Activated T-helper 1 cell treated with anti-CD3 and anti-CD28 coated beads, Interleukin-12 subunit alpha, Interleukin-12 subunit beta, Interleukin-2, Interleukin-4 antibody, amounts not matched to agents 30 ng/mL and 10 ng/mL and 1 ng/mL, durations not matched to agents 14 hours and 24 hours and 36 hours (primary cell): Measurements from ENCODE around the gene TAB2. TPM values are rescaled to one million over a fixed set of nuclear protein-coding genes. Genes with fewer than 3 reads are reported as not detected.
"Not testable (repeated sequence)": the region's sequence is repeated elsewhere in the genome, so short reads cannot be mapped to it uniquely, and the experiment has no call there.

Experiments
- DNase-seq: peaks from one replicate; pipeline ENCODE4 v3.0.0; 2021; ENCODE audit warnings: low spot score
- H3K27ac Mint-ChIP-seq: one replicate; pipeline ENCODE4 v1.8.0; 2021; ENCODE audit warnings: mild to moderate bottlenecking, mixed read lengths
- H3K27me3 Mint-ChIP-seq: one replicate; pipeline ENCODE4 v1.8.0; 2022; ENCODE audit warnings: mild to moderate bottlenecking, moderate library complexity, mixed read lengths; ENCODE audit not compliant: insufficient read depth
- H3K36me3 Mint-ChIP-seq: one replicate; pipeline ENCODE4 v1.8.0; 2021; ENCODE audit warnings: low read depth, mixed read lengths
- H3K4me1 Mint-ChIP-seq: one replicate; pipeline ENCODE4 v1.8.0; 2021; ENCODE audit warnings: low read depth, mixed read lengths
- H3K4me3 Mint-ChIP-seq: one replicate; pipeline ENCODE4 v1.8.0; 2021; ENCODE audit warnings: mild to moderate bottlenecking, moderate library complexity, mixed read lengths
- H3K9me3 Mint-ChIP-seq: one replicate; pipeline ENCODE4 v1.8.0; 2021; ENCODE audit warnings: mixed read lengths
- intact Hi-C: fragments of 100-400 bp; cut with micrococcal nuclease; formaldehyde crosslinking; loops from one replicate; pipeline ENCODE4 v1.15.1; 2024
- total RNA-seq: library from RNA; stranded (reverse); gene quantifications from 2 replicates; pipeline ENCODE4 v1.2.3, GENCODE V29; 2022

The TAB2 gene
- total RNA-seq, 1 donor from 2014 or later = 157 TPM

GRCh38 chr6:149316108-149316727 lies 1.3 kb upstream of the TAB2 start:
- intact Hi-C loops = loop anchor here (2.0 kb wide), 1 partner anchor 31 kb away; no protein-coding TSS in a partner anchor
- peaks cover 7% of the 10 kb centered on the region for H3K9me3 Mint-ChIP-seq
- DNase-seq = no peak
- H3K36me3 Mint-ChIP-seq = peaks cover 23% of the 10 kb centered on the region
- peak overlapping the region; percentile 85 for H3K27ac Mint-ChIP-seq
- H3K4me3 Mint-ChIP-seq = peak overlapping the region; percentile 85
- peaks cover 31% of the 10 kb centered on the region for H3K4me1 Mint-ChIP-seq
- H3K27me3 Mint-ChIP-seq = no peaks in the 10 kb centered on the region

DNA sequence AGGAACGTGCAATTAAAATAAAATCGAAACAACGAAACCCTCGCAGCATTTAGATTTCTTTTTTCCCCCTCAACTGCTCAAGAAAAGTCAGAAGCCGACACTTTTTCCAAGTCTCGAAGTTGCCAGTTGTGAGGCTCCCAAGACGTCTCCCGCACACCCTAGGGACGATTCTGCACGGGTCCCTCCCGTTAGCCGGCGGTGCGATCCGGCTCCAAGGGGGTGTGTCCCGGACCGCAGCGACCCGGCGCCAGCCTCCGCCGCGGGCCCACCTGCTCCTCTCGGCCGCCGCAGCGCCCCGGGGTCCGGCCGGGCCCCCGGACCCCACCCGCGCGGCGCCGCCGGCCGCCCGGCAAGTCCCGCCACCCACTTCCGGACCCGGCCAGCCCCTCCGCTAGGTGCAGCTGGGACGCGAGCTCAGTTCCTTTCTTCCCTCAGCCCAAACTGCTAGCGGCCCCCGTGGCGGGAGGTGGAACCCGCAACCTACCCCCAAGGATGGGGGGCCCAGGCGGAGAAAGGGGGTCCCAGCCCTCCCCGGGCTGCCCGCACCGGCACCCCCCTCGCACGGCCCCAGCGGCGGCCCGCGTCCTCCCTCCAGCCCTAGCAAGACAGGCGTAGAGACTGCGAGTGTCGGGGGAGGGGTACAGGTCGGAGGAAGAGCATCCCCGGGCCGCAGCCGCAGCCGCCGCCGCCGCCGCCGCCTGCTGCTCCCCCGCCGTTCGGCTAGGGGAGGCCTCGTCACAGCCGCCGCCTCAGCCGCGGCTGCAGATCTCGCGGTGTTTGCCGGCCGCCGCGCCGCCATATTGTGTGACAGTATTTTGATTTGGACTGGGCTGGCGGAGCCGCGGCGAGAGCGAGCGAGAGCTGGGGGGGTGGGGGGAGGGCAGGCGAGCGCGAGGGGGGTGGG lies 520 bp upstream of the TAB2 start:
- DNase-seq = peak; percentile 90
- peaks cover 7% of the 10 kb centered on the region for H3K9me3 Mint-ChIP-seq
- peak overlapping the region; percentile 85 for H3K4me3 Mint-ChIP-seq
- intact Hi-C loops = loop anchor here (2.0 kb wide), 1 partner anchor 32 kb away; no protein-coding TSS in a partner anchor
- peak overlapping the region; percentile 85 for H3K27ac Mint-ChIP-seq
- H3K36me3 Mint-ChIP-seq = peaks cover 27% of the 10 kb centered on the region
- peaks cover 39% of the 10 kb centered on the region for H3K4me1 Mint-ChIP-seq
- no peaks in the 10 kb centered on the region for H3K27me3 Mint-ChIP-seq

DNA sequence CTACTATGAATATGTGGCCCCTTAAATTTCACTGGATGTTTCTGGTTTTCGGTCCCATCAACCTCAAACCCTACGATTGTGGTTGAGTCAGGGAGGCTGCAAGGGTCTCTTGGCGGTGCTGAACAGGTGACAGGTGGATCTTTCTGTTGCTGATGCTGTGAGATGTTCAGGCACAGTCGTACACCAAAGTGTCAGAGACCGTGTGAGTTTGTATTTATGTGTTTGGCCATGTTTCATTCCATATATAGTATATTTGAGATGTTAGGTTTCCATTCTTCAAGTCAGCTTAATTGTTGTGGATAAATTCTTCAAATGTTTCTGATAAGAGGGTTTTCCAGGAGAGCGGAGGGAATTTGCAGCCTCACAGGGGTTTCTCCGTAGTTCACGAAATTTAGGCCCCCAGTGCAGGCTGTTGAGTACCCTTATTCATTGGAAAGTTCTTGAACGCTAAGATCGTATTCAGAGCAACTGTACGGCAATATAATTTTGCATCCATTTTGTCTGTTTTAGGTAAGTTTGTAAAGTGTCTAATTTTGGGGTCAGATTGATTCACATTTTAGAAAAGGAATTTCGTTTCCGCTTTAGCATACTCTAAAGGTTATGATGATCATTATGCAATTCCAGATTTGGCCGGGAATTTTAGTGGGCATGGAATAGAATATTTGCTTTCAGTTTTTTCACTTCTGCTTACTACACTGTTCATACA lies 1.2 kb downstream of the TAB2 start:
- peaks cover 34% of the 10 kb centered on the region for H3K36me3 Mint-ChIP-seq
- H3K27ac Mint-ChIP-seq = peak overlapping the region; percentile 95
- DNase-seq = no peak
- intact Hi-C loops = loop anchor here (1.0 to 2.0 kb wide), 17 partner anchors 11 to 286 kb away; partner anchors contain the start of gene ZC3H12D
- H3K4me1 Mint-ChIP-seq = peaks cover 50% of the 10 kb centered on the region
- peaks cover 1% of the 10 kb centered on the region for H3K9me3 Mint-ChIP-seq
- no peaks in the 10 kb centered on the region for H3K27me3 Mint-ChIP-seq
- peak overlapping the region; percentile 91 for H3K4me3 Mint-ChIP-seq

- Mint-ChIP-seq H3K27ac (peak overlapping the region; percentile 95), H3K4me3 (peak overlapping the region; percentile 91), H3K36me3 (peaks cover 34% of the 10 kb centered on the region), H3K4me1 (peaks cover 50% of the 10 kb centered on the region), H3K27me3 (no peaks in the 10 kb centered on the region), H3K9me3 (no peaks in the 10 kb centered on the region)
- intact Hi-C loops = loop anchor here (1.0 to 2.0 kb wide), 10 partner anchors 10 to 237 kb away; partner anchors contain the start of gene ZC3H12D
- DNase-seq = no peak
Measured at GRCh38 chr6:149319422-149319821, 1.9 kb downstream of the TAB2 start.

GRCh38 chr6:149320016-149320415 lies 2.5 kb downstream of the TAB2 start:
- intact Hi-C loops, H3K27me3 Mint-ChIP-seq, DNase-seq, H3K9me3 Mint-ChIP-seq: not testable (repeated sequence)
- Mint-ChIP-seq H3K36me3 (peaks cover 36% of the 10 kb centered on the region), H3K4me1 (peaks cover 50% of the 10 kb centered on the region), H3K27ac (peak overlapping the region; percentile 95), H3K4me3 (peak overlapping the region; percentile 91)

DNA sequence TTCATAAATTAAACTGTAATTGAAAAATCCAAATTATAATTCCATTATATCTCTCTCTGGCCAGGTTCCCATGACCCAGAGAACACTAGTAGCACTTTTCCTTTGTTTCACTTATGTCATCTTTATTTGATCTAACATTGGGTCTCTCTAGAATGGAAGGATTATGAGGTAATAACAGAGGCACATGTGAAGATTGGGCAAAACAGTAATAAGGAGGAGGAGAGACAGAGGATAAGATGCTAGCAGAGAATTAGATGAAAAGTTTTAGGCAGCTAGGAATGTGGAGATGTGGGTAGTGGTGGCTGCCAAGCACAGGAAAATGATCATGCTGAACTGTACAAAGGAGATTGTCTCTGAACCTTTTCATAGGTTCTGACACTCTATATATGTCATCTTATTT lies 3.3 kb downstream of the TAB2 start:
- no peaks in the 10 kb centered on the region for H3K27me3 Mint-ChIP-seq
- no peaks in the 10 kb centered on the region for H3K9me3 Mint-ChIP-seq
- H3K27ac Mint-ChIP-seq = peak overlapping the region; percentile 95
- H3K36me3 Mint-ChIP-seq = peaks cover 38% of the 10 kb centered on the region
- H3K4me1 Mint-ChIP-seq = peaks cover 52% of the 10 kb centered on the region
- peak overlapping the region; percentile 91 for H3K4me3 Mint-ChIP-seq
- intact Hi-C loops = no loop called here
- DNase-seq = no peak

DNA sequence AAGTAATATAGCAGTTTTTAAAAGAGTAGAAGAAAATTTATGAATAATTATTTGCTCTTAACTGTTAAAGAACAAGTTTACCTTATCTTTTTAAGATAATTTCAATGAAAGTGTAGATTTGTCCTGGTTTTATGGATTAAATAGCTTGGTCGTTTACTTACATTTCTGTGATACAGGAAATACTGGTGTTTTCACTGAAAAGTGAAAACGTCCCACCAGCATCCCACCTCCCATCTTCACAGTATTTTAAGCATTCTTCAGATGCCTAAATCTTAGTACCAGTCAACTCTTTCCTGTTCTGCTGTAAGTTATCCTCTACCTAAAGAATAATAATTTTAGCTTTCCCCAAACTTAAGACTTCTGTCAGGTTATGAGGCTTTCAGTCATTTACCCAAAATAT lies 5.8 kb downstream of the TAB2 start:
- H3K4me3 Mint-ChIP-seq = peak overlapping the region; percentile 83
- peak overlapping the region; percentile 93 for H3K27ac Mint-ChIP-seq
- intact Hi-C loops = no loop called here
- H3K4me1 Mint-ChIP-seq = peaks cover 71% of the 10 kb centered on the region
- DNase-seq = no peak
- peaks cover 44% of the 10 kb centered on the region for H3K36me3 Mint-ChIP-seq
- no peaks in the 10 kb centered on the region for H3K27me3 Mint-ChIP-seq
- H3K9me3 Mint-ChIP-seq = no peaks in the 10 kb centered on the region

GRCh38 chr6:149323925-149324324 lies 6.4 kb downstream of the TAB2 start:
- H3K36me3 Mint-ChIP-seq = peaks cover 43% of the 10 kb centered on the region
- peak overlapping the region; percentile 93 for H3K27ac Mint-ChIP-seq
- no peaks in the 10 kb centered on the region for H3K9me3 Mint-ChIP-seq
- H3K27me3 Mint-ChIP-seq = no peaks in the 10 kb centered on the region
- H3K4me3 Mint-ChIP-seq = peak overlapping the region; percentile 83
- DNase-seq = no peak
- peaks cover 77% of the 10 kb centered on the region for H3K4me1 Mint-ChIP-seq
- intact Hi-C loops = no loop called here

DNA sequence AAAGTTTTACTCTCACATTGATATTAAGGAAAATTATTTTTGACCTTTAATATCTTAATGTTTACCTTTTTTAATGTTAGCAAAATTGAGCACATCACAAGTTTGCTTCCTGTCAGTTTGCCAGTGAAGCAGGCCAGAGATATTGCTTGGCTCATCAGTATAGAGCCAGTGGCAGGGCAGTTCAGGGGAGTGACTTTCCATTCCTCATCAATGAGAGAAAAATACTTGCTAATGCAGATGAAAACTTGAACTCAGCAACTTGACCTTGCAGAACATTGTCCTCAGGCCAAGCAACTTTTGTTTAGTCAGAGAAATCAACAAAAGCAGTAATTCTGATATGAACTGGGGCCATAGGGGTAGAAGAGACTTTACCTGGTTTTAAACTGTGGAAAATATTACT lies 6.9 kb downstream of the TAB2 start:
- H3K9me3 Mint-ChIP-seq = no peaks in the 10 kb centered on the region
- H3K27ac Mint-ChIP-seq = peak overlapping the region; percentile 66
- H3K27me3 Mint-ChIP-seq = no peaks in the 10 kb centered on the region
- peak overlapping the region; percentile 63 for H3K4me3 Mint-ChIP-seq
- peaks cover 82% of the 10 kb centered on the region for H3K4me1 Mint-ChIP-seq
- peaks cover 44% of the 10 kb centered on the region for H3K36me3 Mint-ChIP-seq
- intact Hi-C loops = no loop called here
- no peak for DNase-seq

DNA sequence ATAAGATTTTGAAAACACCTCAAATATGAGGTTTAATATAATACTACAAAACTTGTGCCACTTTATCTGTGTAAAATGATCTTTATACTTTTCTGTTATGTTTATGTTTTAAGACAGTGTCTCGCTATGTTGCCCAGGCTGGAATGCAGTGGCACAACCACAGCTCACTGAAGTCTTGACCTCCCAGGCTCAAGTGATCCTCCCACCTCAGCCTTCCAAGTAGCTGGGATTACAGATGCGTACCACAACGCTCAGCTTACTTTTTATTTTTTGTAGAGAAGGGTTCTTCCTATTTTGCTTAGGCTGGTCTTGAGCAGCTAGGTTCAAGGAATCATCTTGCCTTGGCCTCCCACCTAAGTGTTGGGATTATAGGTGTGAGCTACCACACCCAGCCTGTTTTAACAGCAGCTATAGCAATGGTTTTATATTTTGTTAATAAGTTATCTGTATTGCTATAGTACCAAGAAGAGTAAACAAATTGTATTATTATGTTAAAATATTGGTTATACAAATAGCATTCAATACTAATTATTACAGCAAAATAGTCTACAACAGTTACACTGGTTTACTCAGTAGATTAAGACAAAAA lies 8.2 kb downstream of the TAB2 start:
- Mint-ChIP-seq H3K36me3 (peaks cover 43% of the 10 kb centered on the region), H3K4me3 (peak overlapping the region; percentile 34), H3K4me1 (peaks cover 93% of the 10 kb centered on the region), H3K27me3 (no peaks in the 10 kb centered on the region), H3K27ac (peak overlapping the region; percentile 69), H3K9me3 (no peaks in the 10 kb centered on the region)
- intact Hi-C loops = no loop called here
- DNase-seq = no peak

DNA sequence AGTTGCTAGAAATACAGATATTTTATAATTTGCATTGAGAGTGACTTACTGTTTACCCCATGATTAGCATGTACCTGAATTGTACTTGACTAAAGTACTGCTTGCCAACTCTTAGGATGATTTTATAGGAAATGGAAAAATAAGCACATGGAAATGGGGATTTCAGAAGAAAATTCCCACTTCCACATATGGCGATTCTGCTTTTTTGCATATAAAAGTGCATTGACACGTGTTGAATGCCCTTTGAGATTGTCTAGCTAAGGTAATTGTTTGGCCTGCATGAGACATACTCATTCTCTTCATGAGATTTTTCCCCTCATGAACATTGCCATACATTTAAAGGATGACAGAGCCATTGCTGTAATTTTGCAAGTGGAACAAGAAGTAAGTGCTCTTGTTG lies 10.1 kb downstream of the TAB2 start:
- Mint-ChIP-seq H3K36me3 (peaks cover 34% of the 10 kb centered on the region), H3K4me1 (peaks cover 94% of the 10 kb centered on the region), H3K27me3 (no peaks in the 10 kb centered on the region), H3K4me3 (peak overlapping the region; percentile 12), H3K27ac (peak overlapping the region; percentile 76), H3K9me3 (no peaks in the 10 kb centered on the region)
- intact Hi-C loops = loop anchor here (2.0 kb wide), 1 partner anchor 41 kb away; no protein-coding TSS in a partner anchor
- DNase-seq = no peak

DNA sequence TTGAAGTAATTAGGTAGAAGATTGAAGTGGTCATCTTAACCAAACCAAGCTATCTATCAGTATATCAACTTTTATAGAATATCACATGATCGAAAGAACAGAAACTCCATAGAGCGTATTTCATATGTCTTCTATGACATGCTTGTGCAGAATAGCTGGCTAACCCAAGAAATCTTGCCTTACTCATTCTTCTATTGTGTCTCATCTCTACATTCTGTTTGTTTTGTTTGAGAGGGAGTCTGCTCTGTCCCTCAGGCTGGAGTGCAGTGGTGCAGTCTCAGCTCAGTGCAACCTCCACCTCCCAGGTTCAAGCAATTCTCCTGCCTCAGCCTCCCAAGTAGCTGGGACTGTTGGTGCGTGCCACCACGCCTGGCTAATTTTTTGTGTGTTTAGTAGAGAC lies 10.6 kb downstream of the TAB2 start:
- Mint-ChIP-seq H3K27ac (peak overlapping the region; percentile 76), H3K4me3 (peak overlapping the region; percentile 12), H3K27me3 (no peaks in the 10 kb centered on the region), H3K9me3 (no peaks in the 10 kb centered on the region), H3K36me3 (peaks cover 30% of the 10 kb centered on the region), H3K4me1 (peaks cover 94% of the 10 kb centered on the region)
- DNase-seq = no peak
- intact Hi-C loops = loop anchor here (2.0 kb wide), 1 partner anchor 41 kb away; no protein-coding TSS in a partner anchor
